ENCODE data around the gene DOCK1. TPM values are rescaled to one million over a fixed set of nuclear protein-coding genes. Genes with fewer than 3 reads are reported as not detected.

Gene DOCK1
- total and polyA plus RNA-seq, 5 experiments from 2014 or later = not detected

DNA sequence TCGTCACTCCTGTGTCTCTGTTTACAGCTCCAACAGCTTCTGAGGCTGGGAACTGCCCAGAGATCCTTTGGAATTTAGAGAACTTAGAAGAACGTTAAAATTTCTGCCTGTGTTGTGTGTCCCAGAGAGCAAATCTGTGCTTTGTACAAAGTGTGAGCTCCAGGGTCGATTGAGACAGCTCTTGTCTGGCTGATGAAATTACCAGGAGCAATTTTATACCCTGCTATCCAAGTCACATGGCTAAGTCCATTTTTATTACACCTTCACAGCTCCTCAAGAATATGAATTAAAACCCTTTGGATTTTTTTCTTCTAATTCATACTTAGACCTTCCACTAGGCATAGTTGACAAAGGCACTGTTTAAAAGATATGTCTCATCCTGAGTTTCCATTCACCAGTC is 337.7 kb downstream of the DOCK1 start:
- DNase-seq = no peak
- POLR2A ChIA-PET = no interaction called here
- ATAC-seq = no peak
- Mint-ChIP-seq H3K27me3 (peaks cover 2 to 13% (median 4%) of the 10 kb centered on the region in 5 donors), H3K9me3 (no peaks in the 10 kb centered on the region), H3K36me3 (no peaks in the 10 kb centered on the region), H3K4me3 (no peak overlapping the region), H3K27ac (no peak overlapping the region), H3K4me1 (peaks cover 0 to 2% (median 0%) of the 10 kb centered on the region in 4 donors)

DNA sequence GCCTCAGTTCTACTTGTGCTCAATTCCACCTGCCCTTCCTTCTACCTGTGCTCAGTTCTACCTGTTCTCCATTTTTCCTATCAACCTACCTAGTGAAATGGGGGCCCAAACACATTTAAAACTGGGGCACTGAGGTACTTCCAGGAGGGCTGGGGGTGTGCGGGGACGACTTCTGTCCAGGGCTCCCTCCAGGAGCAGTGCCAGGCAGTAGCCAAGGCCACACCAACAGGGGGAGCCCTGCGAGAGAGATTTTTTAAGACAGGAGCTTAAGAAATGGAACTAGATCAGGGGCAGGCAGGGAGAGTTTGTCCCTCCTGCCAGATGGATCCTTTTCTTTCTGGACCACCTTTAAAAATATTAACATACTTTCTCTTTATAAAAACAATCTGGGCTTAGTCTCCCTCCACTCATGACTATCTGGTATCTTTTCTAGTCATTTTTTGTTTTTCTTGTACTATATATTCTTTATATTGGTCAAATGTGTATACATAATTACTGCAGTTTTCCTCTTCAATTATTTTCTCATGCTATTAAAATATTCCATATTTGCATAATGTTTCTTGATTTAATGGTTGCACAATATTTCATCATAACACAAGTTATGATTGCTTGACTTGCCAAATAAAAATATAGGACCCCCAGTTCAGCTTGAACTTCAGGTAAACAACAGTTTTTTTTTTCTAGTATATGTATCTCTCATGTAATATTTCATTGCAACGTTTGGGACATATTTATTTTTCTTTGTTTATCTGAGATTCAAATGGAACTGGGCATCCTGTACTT is 338.5 kb downstream of the DOCK1 start:
- H3K36me3 Mint-ChIP-seq = no peaks in the 10 kb centered on the region
- peak in 3 of 10 donors; percentile 5 to 12 (median 9) for DNase-seq
- H3K27ac Mint-ChIP-seq = peak overlapping the region in 2 of 10 donors; percentile 18 to 41
- no peaks in the 10 kb centered on the region for H3K9me3 Mint-ChIP-seq
- H3K4me3 Mint-ChIP-seq = no peak overlapping the region
- no peak for ATAC-seq
- peaks cover 2 to 13% (median 4%) of the 10 kb centered on the region in 5 donors for H3K27me3 Mint-ChIP-seq
- peaks cover 0 to 2% (median 0%) of the 10 kb centered on the region in 4 donors for H3K4me1 Mint-ChIP-seq
- POLR2A ChIA-PET = no interaction called here

- no peak overlapping the region for H3K27ac Mint-ChIP-seq
Measured at GRCh38 chr10:127245456-127245855, 340.2 kb downstream of the DOCK1 start.

GRCh38 chr10:127250031-127250430 is 344.8 kb downstream of the DOCK1 start:
- H3K4me3 Mint-ChIP-seq = no peak overlapping the region
- POLR2A ChIA-PET = no interaction called here
- DNase-seq (no peak), ATAC-seq (no peak)
- H3K4me1 Mint-ChIP-seq = peaks cover 10 to 26% (median 16%) of the 10 kb centered on the region in 4 donors
- H3K9me3 Mint-ChIP-seq = peaks cover 0 to 4% (median 0%) of the 10 kb centered on the region in 9 donors
- peaks cover 0 to 19% (median 11%) of the 10 kb centered on the region in 5 donors for H3K27me3 Mint-ChIP-seq
- H3K36me3 Mint-ChIP-seq = no peaks in the 10 kb centered on the region
- H3K27ac Mint-ChIP-seq = no peak overlapping the region

More at GRCh38 chr10:127245456-127245855, 340.2 kb downstream of the DOCK1 start:
- POLR2A ChIA-PET = no interaction called here
- DNase-seq (no peak), ATAC-seq (no peak)
- peaks cover 0 to 4% (median 3%) of the 10 kb centered on the region in 4 donors for H3K4me1 Mint-ChIP-seq
- H3K36me3 Mint-ChIP-seq = no peaks in the 10 kb centered on the region
- H3K4me3 Mint-ChIP-seq = no peak overlapping the region
- no peaks in the 10 kb centered on the region for H3K9me3 Mint-ChIP-seq
- peaks cover 2 to 18% (median 6%) of the 10 kb centered on the region in 5 donors for H3K27me3 Mint-ChIP-seq

GRCh38 chr10:127252818-127253217 is 347.6 kb downstream of the DOCK1 start:
- Mint-ChIP-seq H3K27ac (no peak overlapping the region), H3K27me3 (peaks cover 0 to 25% (median 8%) of the 10 kb centered on the region in 5 donors), H3K36me3 (no peaks in the 10 kb centered on the region), H3K4me1 (peaks cover 10 to 26% (median 16%) of the 10 kb centered on the region in 4 donors), H3K4me3 (no peak overlapping the region), H3K9me3 (peaks cover 0 to 4% (median 0%) of the 10 kb centered on the region in 9 donors)
- no peak for DNase-seq
- ATAC-seq = no peak
- POLR2A ChIA-PET = no interaction called here

- Mint-ChIP-seq H3K4me3 (peak overlapping the region in 6 of 10 donors; percentile 1 to 23 (median 14)), H3K27me3 (peaks cover 0 to 39% (median 8%) of the 10 kb centered on the region in 5 donors), H3K27ac (no peak overlapping the region), H3K36me3 (no peaks in the 10 kb centered on the region), H3K4me1 (peaks cover 10 to 26% (median 16%) of the 10 kb centered on the region in 4 donors), H3K9me3 (peaks cover 0 to 4% (median 0%) of the 10 kb centered on the region in 9 donors)
- POLR2A ChIA-PET = no interaction called here
- DNase-seq = peak in 1 of 10 donors; percentile 2
- peak in 1 of 2 donors; percentile 20 for ATAC-seq
Measured at GRCh38 chr10:127254276-127254675, 349.0 kb downstream of the DOCK1 start.

DNA sequence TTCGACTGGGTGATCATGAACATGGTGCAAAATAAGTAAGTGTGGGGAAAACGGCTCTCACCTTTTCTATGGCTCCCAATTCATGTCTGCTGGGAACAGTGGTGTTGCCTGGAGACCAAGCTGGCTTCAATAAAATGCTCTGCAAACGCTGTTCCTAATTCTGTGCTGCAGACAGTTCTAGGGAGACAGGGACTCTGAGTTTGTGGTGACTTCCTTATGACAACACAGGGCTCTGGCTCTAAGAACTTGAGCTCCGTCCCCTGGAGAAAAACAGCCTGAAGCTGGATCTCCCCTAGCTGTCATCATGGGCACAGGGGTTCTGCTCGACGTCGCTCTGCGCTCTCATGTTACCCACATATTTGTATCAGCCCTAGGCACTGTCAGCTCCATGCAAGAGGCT is 352.2 kb downstream of the DOCK1 start:
- DNase-seq (no peak), ATAC-seq (no peak)
- peaks cover 0 to 39% (median 6%) of the 10 kb centered on the region in 5 donors for H3K27me3 Mint-ChIP-seq
- POLR2A ChIA-PET = no interaction called here
- no peak overlapping the region for H3K27ac Mint-ChIP-seq
- H3K4me1 Mint-ChIP-seq = peaks cover 13 to 22% (median 14%) of the 10 kb centered on the region in 4 donors
- peaks cover 0 to 9% (median 0%) of the 10 kb centered on the region in 9 donors for H3K9me3 Mint-ChIP-seq
- H3K36me3 Mint-ChIP-seq = no peaks in the 10 kb centered on the region
- no peak overlapping the region for H3K4me3 Mint-ChIP-seq

DNA sequence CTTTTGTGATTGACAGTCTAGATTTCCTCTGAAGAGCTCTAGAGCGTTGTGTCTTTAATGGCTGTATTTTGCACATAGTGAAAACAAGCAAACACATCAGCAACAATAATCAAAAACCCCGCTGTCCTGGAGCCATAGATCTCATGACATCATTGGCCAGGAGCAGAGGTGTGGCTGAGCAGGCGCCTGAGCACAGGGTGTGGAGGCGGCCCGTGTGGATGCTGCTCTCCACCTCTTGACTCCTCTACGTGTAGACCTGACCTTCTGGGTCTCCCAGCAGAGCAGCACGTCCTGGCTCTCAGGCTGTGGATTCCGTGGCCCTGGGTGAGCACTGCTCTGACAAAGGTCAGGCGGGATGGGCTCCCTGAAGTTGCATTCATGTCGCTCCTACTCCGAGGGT is 354.1 kb downstream of the DOCK1 start:
- H3K4me3 Mint-ChIP-seq = no peak overlapping the region
- POLR2A ChIA-PET = no interaction called here
- no peaks in the 10 kb centered on the region for H3K36me3 Mint-ChIP-seq
- ATAC-seq (no peak), DNase-seq (no peak)
- peaks cover 0 to 24% (median 5%) of the 10 kb centered on the region in 5 donors for H3K27me3 Mint-ChIP-seq
- peaks cover 4 to 7% (median 6%) of the 10 kb centered on the region in 4 donors for H3K4me1 Mint-ChIP-seq
- H3K27ac Mint-ChIP-seq = no peak overlapping the region
- peaks cover 0 to 8% (median 0%) of the 10 kb centered on the region in 9 donors for H3K9me3 Mint-ChIP-seq

- peaks cover 0 to 16% (median 5%) of the 10 kb centered on the region in 5 donors for H3K27me3 Mint-ChIP-seq
- H3K27ac Mint-ChIP-seq = no peak overlapping the region
- H3K4me1 Mint-ChIP-seq = peaks cover 0 to 2% (median 0%) of the 10 kb centered on the region in 4 donors
- H3K4me3 Mint-ChIP-seq = no peak overlapping the region
- ATAC-seq (no peak), DNase-seq (no peak)
- POLR2A ChIA-PET = no interaction called here
- no peaks in the 10 kb centered on the region for H3K36me3 Mint-ChIP-seq
- peaks cover 0 to 6% (median 0%) of the 10 kb centered on the region in 9 donors for H3K9me3 Mint-ChIP-seq
Measured at GRCh38 chr10:127262606-127263005, 357.4 kb downstream of the DOCK1 start.

GRCh38 chr10:127265288-127265687 is 360.1 kb downstream of the DOCK1 start:
- Mint-ChIP-seq H3K4me3 (no peak overlapping the region), H3K27me3 (peaks cover 0 to 8% (median 3%) of the 10 kb centered on the region in 5 donors), H3K9me3 (peaks cover 0 to 6% (median 0%) of the 10 kb centered on the region in 9 donors), H3K36me3 (no peaks in the 10 kb centered on the region), H3K27ac (no peak overlapping the region), H3K4me1 (peaks cover 0 to 2% (median 0%) of the 10 kb centered on the region in 4 donors)
- POLR2A ChIA-PET = no interaction called here
- no peak for DNase-seq
- no peak for ATAC-seq

DNA sequence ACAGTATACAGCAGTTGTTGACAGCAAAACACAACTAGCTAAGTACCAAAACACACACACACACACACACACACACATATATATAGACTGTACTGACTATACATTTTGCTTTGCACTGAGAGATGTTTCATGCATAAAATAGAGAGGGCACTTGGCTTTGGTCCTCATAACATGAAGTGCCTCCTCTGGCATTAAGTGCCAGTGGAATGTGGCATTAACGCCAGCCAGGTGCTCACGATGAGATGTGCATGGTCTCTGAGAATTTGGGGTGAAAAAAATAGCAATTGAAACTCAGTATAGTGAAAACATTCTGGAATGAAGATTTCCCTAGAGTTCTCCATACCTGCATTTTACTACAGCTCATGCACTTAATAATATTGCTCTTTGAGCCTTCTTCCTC is 361.2 kb downstream of the DOCK1 start:
- Mint-ChIP-seq H3K9me3 (peaks cover 0 to 3% (median 0%) of the 10 kb centered on the region in 9 donors), H3K4me3 (no peak overlapping the region), H3K27ac (no peak overlapping the region), H3K4me1 (peaks cover 0 to 2% (median 0%) of the 10 kb centered on the region in 4 donors), H3K36me3 (no peaks in the 10 kb centered on the region), H3K27me3 (peaks cover 0 to 13% (median 8%) of the 10 kb centered on the region in 5 donors)
- ATAC-seq = no peak
- POLR2A ChIA-PET = no interaction called here
- DNase-seq = no peak

DNA sequence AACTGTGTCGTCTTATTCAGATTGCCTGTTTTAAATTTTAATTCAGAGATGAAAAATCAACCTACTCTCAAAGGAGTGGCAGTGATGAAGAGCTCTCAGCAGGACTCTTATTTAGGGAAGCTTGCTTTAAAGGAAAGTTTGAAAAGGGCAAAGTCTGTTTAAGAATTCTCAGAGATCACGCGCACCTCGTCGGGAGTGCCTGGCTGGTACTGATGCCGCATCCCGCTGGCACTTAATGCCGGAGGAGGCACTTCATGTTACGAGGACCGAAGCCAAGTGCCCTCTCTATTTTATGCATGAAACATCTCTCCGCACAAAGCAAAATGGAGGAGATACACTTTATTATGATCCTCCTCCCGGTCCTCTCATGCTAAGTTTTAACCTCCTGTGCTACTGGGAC is 362.2 kb downstream of the DOCK1 start:
- ATAC-seq = no peak
- peaks cover 0 to 13% (median 8%) of the 10 kb centered on the region in 5 donors for H3K27me3 Mint-ChIP-seq

GRCh38 chr10:127272076-127272475 is 366.8 kb downstream of the DOCK1 start:
- Mint-ChIP-seq H3K4me3 (no peak overlapping the region), H3K27me3 (peaks cover 0 to 24% (median 21%) of the 10 kb centered on the region in 5 donors), H3K27ac (no peak overlapping the region), H3K4me1 (no peaks in the 10 kb centered on the region), H3K36me3 (no peaks in the 10 kb centered on the region), H3K9me3 (peaks cover 0 to 7% (median 0%) of the 10 kb centered on the region in 9 donors)
- no peak for DNase-seq
- no peak for ATAC-seq
- POLR2A ChIA-PET = no interaction called here

More for the DNA sequence above, 362.2 kb downstream of the DOCK1 start:
- no peak for DNase-seq
- Mint-ChIP-seq H3K4me1 (no peaks in the 10 kb centered on the region), H3K36me3 (no peaks in the 10 kb centered on the region), H3K27ac (no peak overlapping the region), H3K9me3 (peaks cover 0 to 3% (median 0%) of the 10 kb centered on the region in 9 donors), H3K4me3 (no peak overlapping the region)
- POLR2A ChIA-PET = no interaction called here

Data from naive thymus-derived CD8-positive, alpha-beta T cell (primary cell).